ENCODE results near the gene NIPSNAP3A. TPM values are rescaled to one million over a fixed set of nuclear protein-coding genes. Genes with fewer than 3 reads are reported as not detected.

NIPSNAP3A gene
- total RNA-seq, 1 donor from 2014 or later = 10.8 TPM

DNA sequence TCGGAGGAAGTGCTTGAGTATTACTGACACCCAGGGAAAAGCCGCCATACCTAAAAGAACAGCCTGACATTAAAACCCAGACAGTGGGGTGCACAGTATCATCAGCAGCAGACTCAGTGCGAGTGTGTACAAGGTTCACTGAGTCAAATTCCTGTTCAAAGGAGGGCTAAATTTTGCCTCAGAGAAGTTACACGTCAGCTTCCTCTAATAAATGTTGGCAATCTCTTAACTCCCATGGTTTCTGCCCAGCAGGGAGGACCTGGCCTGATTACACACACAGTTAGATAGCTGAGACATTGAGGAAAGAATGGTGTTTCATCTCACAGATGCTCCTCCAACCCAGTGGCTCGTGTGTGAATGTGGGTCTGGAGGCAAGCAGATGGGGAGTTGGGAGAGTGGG, 54.6 kb downstream of the NIPSNAP3A start:
- Mint-ChIP-seq H3K4me3 (no peak overlapping the region), H3K4me1 (no peaks in the 10 kb centered on the region), H3K9me3 (no peaks in the 10 kb centered on the region), H3K27ac (no peak overlapping the region), H3K36me3 (ENCODE audit: low read depth) (no peaks in the 10 kb centered on the region), H3K27me3 (no peaks in the 10 kb centered on the region)
- DNase-seq = no peak
- intact Hi-C loops (cut with micrococcal nuclease) = no loop called here

GRCh38 chr9:104802906-104803305, 55.4 kb downstream of the NIPSNAP3A start:
- intact Hi-C loops (cut with micrococcal nuclease) = no loop called here
- H3K27ac Mint-ChIP-seq = no peak overlapping the region

DNA sequence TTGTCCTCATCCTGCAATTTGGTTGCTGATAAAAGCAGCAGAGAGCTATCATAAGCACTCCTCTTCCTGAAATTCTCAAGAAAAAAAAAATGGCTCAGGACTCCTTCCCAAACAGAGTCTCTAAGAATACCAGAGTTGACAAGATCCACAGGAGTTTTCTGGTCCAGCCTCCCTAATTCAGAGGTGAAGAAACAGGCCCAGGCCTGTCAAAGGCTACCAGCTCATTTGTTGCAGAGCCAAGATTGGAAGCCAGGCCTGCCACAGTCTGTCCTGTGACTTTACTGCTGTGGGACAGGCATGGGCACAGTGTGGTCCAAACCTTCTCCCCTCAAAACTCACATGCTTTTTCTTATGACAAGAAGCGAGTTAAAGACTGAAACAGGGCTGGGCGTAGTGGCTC, 58.0 kb downstream of the NIPSNAP3A start:
- no peaks in the 10 kb centered on the region for H3K9me3 Mint-ChIP-seq
- DNase-seq = no peak
- H3K36me3 Mint-ChIP-seq (ENCODE audit: low read depth) = no peaks in the 10 kb centered on the region
- H3K27me3 Mint-ChIP-seq = no peaks in the 10 kb centered on the region
- H3K27ac Mint-ChIP-seq = no peak overlapping the region
- intact Hi-C loops (cut with micrococcal nuclease) = no loop called here
- H3K4me1 Mint-ChIP-seq = no peaks in the 10 kb centered on the region
- no peak overlapping the region for H3K4me3 Mint-ChIP-seq

More at GRCh38 chr9:104802906-104803305, 55.4 kb downstream of the NIPSNAP3A start:
- no peak overlapping the region for H3K4me3 Mint-ChIP-seq
- H3K9me3 Mint-ChIP-seq = no peaks in the 10 kb centered on the region
- H3K27me3 Mint-ChIP-seq = no peaks in the 10 kb centered on the region
- DNase-seq = no peak
- no peaks in the 10 kb centered on the region for H3K36me3 Mint-ChIP-seq (ENCODE audit: low read depth)
- no peaks in the 10 kb centered on the region for H3K4me1 Mint-ChIP-seq

DNA sequence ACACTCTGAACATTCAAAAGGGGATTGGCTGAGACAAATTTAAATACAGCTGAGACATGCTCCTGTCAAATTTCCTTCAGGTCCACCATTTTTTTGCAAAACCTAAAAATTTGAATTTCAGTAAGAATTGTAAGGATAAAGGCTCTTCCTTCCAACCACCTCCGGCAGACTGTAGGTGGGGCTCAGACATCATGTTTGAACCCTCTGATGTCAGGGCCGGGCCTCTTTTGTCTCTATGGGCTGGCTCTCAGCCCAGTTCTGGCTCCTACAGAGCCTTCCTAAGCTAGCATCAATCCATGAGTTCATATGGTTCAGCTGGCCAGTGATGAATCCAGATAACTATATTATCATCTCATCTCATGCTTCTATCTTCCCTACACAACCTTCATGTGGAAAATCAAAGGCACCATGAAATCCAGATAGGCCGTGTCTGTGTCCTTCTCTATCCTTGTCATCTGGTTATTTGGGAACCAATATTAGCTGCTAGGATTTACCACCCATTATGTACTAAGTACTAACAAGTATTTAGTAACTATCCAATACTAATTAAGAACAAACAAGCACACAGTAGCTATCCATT, 60.6 kb downstream of the NIPSNAP3A start:
- Mint-ChIP-seq H3K4me3 (no peak overlapping the region), H3K4me1 (no peaks in the 10 kb centered on the region), H3K27ac (no peak overlapping the region), H3K27me3 (no peaks in the 10 kb centered on the region), H3K9me3 (no peaks in the 10 kb centered on the region), H3K36me3 (ENCODE audit: low read depth) (no peaks in the 10 kb centered on the region)
- intact Hi-C loops (cut with micrococcal nuclease) = no loop called here
- DNase-seq = no peak

Other genes starting within 250 kb of the NIPSNAP3A start
- not detected in 2 replicates for gene OR13F1, start 243.4 kb upstream of the NIPSNAP3A start, total RNA-seq
- gene OR13C4, start 220.5 kb upstream of the NIPSNAP3A start, total RNA-seq = not detected in 2 replicates
- gene OR13C3, start 210.8 kb upstream of the NIPSNAP3A start, total RNA-seq = not detected in 2 replicates
- gene OR13C8, start 178.5 kb upstream of the NIPSNAP3A start, total RNA-seq = not detected in 2 replicates
- not detected in 2 replicates for gene OR13C5, start 148.3 kb upstream of the NIPSNAP3A start, total RNA-seq
- gene OR13C2, start 142.1 kb upstream of the NIPSNAP3A start, total RNA-seq = not detected in 2 replicates
- not detected in 2 replicates for gene OR13C9, start 129.5 kb upstream of the NIPSNAP3A start, total RNA-seq
- not detected in 2 replicates for gene OR13D1, start 53.2 kb upstream of the NIPSNAP3A start, total RNA-seq
- 0.19 and 0.66 TPM in 2 replicates for gene NIPSNAP3B, start 16.4 kb downstream of the NIPSNAP3A start, total RNA-seq
- 0.31 and 0.56 TPM in 2 replicates for gene ABCA1, start 180.5 kb downstream of the NIPSNAP3A start, total RNA-seq